Kidney (tissue), 14 donors: ENCODE results near the gene MEPE. TPM values are rescaled to one million over a fixed set of nuclear protein-coding genes. Genes with fewer than 3 reads are reported as not detected.

Experiments
- DNase-seq, 5 donors: peaks; one replicate each; pipeline ENCODE4 v3.0.0-alpha.2; 2013 to 2020
- FAIRE-seq: peaks from 2 replicates; lab custom pipeline; 2012; peaks lifted over from hg19 to GRCh38; lab: Jason Lieb, UNC
- H3K27ac ChIP-seq, 2 donors: one replicate each; pipeline ENCODE4 v1.7.0; 2013; ENCODE audit warnings: low read depth in 2 of 2, low read length in 2 of 2, inconsistent platforms in 1 of 2
- H3K27me3 ChIP-seq: one replicate; pipeline ENCODE4 v1.7.1; 2013; ENCODE audit warnings: low read length, inconsistent platforms; ENCODE audit not compliant: control insufficient read depth, insufficient read depth
- H3K36me3 ChIP-seq, 3 donors: one replicate each; pipeline versions ENCODE4 v1.7.0 to v1.7.1; 2013; ENCODE audit warnings: low read length in 3 of 3, control low read depth in 1 of 3, inconsistent platforms in 1 of 3; ENCODE audit not compliant: insufficient read depth in 3 of 3, control insufficient read depth in 2 of 3
- H3K4me1 ChIP-seq, 3 donors: one replicate each; pipeline versions ENCODE4 v1.7.0 to v1.7.1; 2013; ENCODE audit warnings: low read length in 3 of 3, inconsistent platforms in 1 of 3, low read depth in 1 of 3; ENCODE audit not compliant: control insufficient read depth in 2 of 3, insufficient read depth in 2 of 3
- H3K4me3 ChIP-seq, 3 donors: one replicate each; pipeline versions ENCODE4 v1.7.0 to v1.8.1; 2013; ENCODE audit warnings: low read length in 3 of 3, control low read depth in 1 of 3, inconsistent platforms in 1 of 3
- H3K9ac ChIP-seq, 3 donors: one replicate each; pipeline versions ENCODE4 v1.7.0 to v1.7.1; 2013; ENCODE audit warnings: low read length in 3 of 3, control low read depth in 1 of 3, inconsistent platforms in 1 of 3
- H3K9me3 ChIP-seq, 3 donors: one replicate each; pipeline versions ENCODE4 v1.7.0 to v1.7.1; 2013; ENCODE audit warnings: low read length in 3 of 3, control low read depth in 1 of 3, inconsistent platforms in 1 of 3; ENCODE audit not compliant: control insufficient read depth in 2 of 3, insufficient read depth in 1 of 3
- CTCF ChIP-seq: IDR thresholded peaks from 3 replicates; pipeline ENCODE4 v1.5.1; 2012; ENCODE audit warnings: mild to moderate bottlenecking, moderate library complexity, borderline replicate concordance; ENCODE audit not compliant: insufficient read depth; ENCODE audit errors: extremely low read depth
- intact Hi-C: fragments of 100-400 bp; cut with DNase I; formaldehyde crosslinking; loops from one replicate; pipeline ENCODE4 v1.11.1; 2022
- polyA plus RNA-seq: library from polyadenylated mRNA; stranded (reverse); fragments of 350-450 nt; fragmentation: Illumina TruSeq; extraction: RNeasy Lipid Tissue Mini Kit (QIAGEN cat#74804); gene quantifications from one replicate; pipeline ENCODE4 v1.2.3, GENCODE V29; 2014; ENCODE audit warnings: low read depth, low replicate concordance; ENCODE audit not compliant: insufficient read depth
- total RNA-seq: library from RNA; stranded (reverse); fragmentation: NEBNext Ultra II Directional; extraction: Animal tissue kit (Norgen Biotek cat#: 25700); gene quantifications from one replicate; pipeline ENCODE4 v1.2.1, GENCODE V29; 2021
- donor health status: control.
- donor health status: control.
- donor health status: control.
- donor health status: control.
- donor health status: control.
- donor health status: DM: yes; HTN: yes; CAD: no.
- donor health status: Normal renal cell carcinoma (clear cell type).

Gene MEPE
- total and polyA plus RNA-seq, 2 donors from 2014 or later = not detected

GRCh38 chr4:87824352-87824751, 8.4 kb upstream of the MEPE start:
- H3K27ac ChIP-seq = no peak overlapping the region

GRCh38 chr4:87834401-87834800, 1.6 kb downstream of the MEPE start:
- no peaks in the 10 kb centered on the region for H3K36me3 ChIP-seq
- TF ChIP-seq CTCF = no peak
- FAIRE-seq (no peak), DNase-seq (no peak)
- intact Hi-C loops = no loop called here
- H3K4me3 ChIP-seq = no peak overlapping the region
- H3K27ac ChIP-seq = no peak overlapping the region
- no peaks in the 10 kb centered on the region for H3K4me1 ChIP-seq
- no peaks in the 10 kb centered on the region for H3K27me3 ChIP-seq
- no peak overlapping the region for H3K9ac ChIP-seq
- H3K9me3 ChIP-seq = no peaks in the 10 kb centered on the region

More at GRCh38 chr4:87824352-87824751, 8.4 kb upstream of the MEPE start:
- H3K36me3 ChIP-seq = no peaks in the 10 kb centered on the region
- no peak for TF ChIP-seq CTCF
- no peak overlapping the region for H3K4me3 ChIP-seq
- H3K9ac ChIP-seq = no peak overlapping the region
- H3K27me3 ChIP-seq = no peaks in the 10 kb centered on the region
- H3K9me3 ChIP-seq = no peaks in the 10 kb centered on the region
- DNase-seq = no peak
- no peak for FAIRE-seq
- no peaks in the 10 kb centered on the region for H3K4me1 ChIP-seq
- intact Hi-C loops = no loop called here

DNA sequence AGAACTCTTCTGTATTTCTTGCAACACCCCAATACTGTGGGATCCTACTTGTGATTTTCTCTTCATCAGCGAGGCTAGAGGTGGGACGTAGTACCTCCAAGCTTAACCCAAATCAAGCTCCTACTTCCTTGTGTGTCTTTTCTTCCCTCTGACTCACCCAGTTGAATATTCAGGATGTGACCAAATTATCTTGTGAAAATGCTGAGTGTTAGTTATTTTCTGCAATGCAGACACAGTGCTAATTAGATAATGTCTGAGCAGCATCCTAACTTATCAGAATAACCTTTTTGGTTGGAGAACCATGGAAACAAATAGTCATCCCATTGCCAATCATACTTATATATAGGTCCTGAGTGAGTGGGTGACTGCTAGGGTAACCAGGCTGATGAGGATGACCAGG, 2.4 kb downstream of the MEPE start:
- Histone ChIP-seq H3K9me3 (no peaks in the 10 kb centered on the region), H3K4me1 (no peaks in the 10 kb centered on the region), H3K9ac (no peak overlapping the region), H3K27me3 (no peaks in the 10 kb centered on the region), H3K36me3 (no peaks in the 10 kb centered on the region), H3K4me3 (no peak overlapping the region), H3K27ac (no peak overlapping the region)
- intact Hi-C loops = no loop called here
- no peak for FAIRE-seq
- DNase-seq = no peak
- TF ChIP-seq CTCF = no peak

GRCh38 chr4:87835743-87836142, 3.0 kb downstream of the MEPE start:
- H3K27me3 ChIP-seq = no peaks in the 10 kb centered on the region
- no peak overlapping the region for H3K27ac ChIP-seq
- H3K4me1 ChIP-seq = no peaks in the 10 kb centered on the region
- H3K9me3 ChIP-seq = no peaks in the 10 kb centered on the region
- no peaks in the 10 kb centered on the region for H3K36me3 ChIP-seq
- H3K4me3 ChIP-seq = no peak overlapping the region
- no peak overlapping the region for H3K9ac ChIP-seq
- intact Hi-C loops = no loop called here
- FAIRE-seq = no peak
- no peak for DNase-seq
- TF ChIP-seq CTCF = no peak
